Keratinocyte (primary cell): Measurements from ENCODE around the gene ATXN7L2. TPM values are rescaled to one million over a fixed set of nuclear protein-coding genes. Genes with fewer than 3 reads are reported as not detected.
A peak's percentile ranks its signal among the peaks of the same experiment; 100 is the strongest.

Experiments used
- DNase-seq: peaks from one replicate; pipeline ENCODE4 v3.0.0-alpha.2; 2011; ENCODE audit warnings: low read depth, missing footprints, low spot score
- FAIRE-seq: peaks from 2 replicates; lab custom pipeline; 2011; peaks lifted over from hg19 to GRCh38; lab: Jason Lieb, UNC
- H2AFZ ChIP-seq: 2 replicates; pipeline ENCODE4 v1.6.0; 2012; ENCODE audit warnings: low read length, control low read depth, inconsistent platforms; ENCODE audit not compliant: control insufficient read depth
- H3K27ac ChIP-seq: 2 replicates; pipeline ENCODE4 v1.5.1; 2011; ENCODE audit warnings: low read length; ENCODE audit not compliant: control insufficient read depth, insufficient read depth
- H3K27me3 ChIP-seq: 3 replicates; pipeline ENCODE4 v1.6.0; 2011; ENCODE audit warnings: low read length; ENCODE audit not compliant: control insufficient read depth, insufficient read depth; ENCODE audit errors: extremely low read depth
- H3K36me3 ChIP-seq, 2 experiments: 2 replicates in 1 of 2; 3 replicates in 1 of 2; pipeline ENCODE4 v1.5.1; 2011; ENCODE audit warnings: low read length in 2 of 2, mild to moderate bottlenecking in 1 of 2; ENCODE audit not compliant: control insufficient read depth in 2 of 2, insufficient read depth in 2 of 2; ENCODE audit errors: extremely low read depth in 1 of 2
- H3K4me1 ChIP-seq: 3 replicates; pipeline ENCODE4 v1.5.1; 2011; ENCODE audit warnings: low read length; ENCODE audit not compliant: control insufficient read depth, insufficient read depth; ENCODE audit errors: extremely low read depth
- H3K4me2 ChIP-seq: 3 replicates; pipeline ENCODE4 v1.6.0; 2011; ENCODE audit warnings: low read depth, low read length; ENCODE audit not compliant: control insufficient read depth, insufficient read depth; ENCODE audit errors: extremely low read depth
- H3K4me3 ChIP-seq, 3 experiments: fragments of 200-600 bp in 1 of 3; sonication (generic) in 1 of 3; 2 replicates in 2 of 3; 3 replicates in 1 of 3; pipeline ENCODE4 v1.5.1; 2011 to 2016; ENCODE audit warnings: low read length in 3 of 3, mild to moderate bottlenecking in 3 of 3, control low read depth in 2 of 3, inconsistent platforms in 1 of 3, low read depth in 1 of 3, mixed read lengths in 1 of 3, mixed run types in 1 of 3, moderate library complexity in 1 of 3; ENCODE audit not compliant: control insufficient read depth in 2 of 3, insufficient read depth in 2 of 3; ENCODE audit errors: extremely low read depth in 1 of 3
- H3K79me2 ChIP-seq: 2 replicates; pipeline ENCODE4 v1.6.0; 2012; ENCODE audit warnings: low read length; ENCODE audit not compliant: control insufficient read depth, insufficient read depth
- H3K9ac ChIP-seq: 3 replicates; pipeline ENCODE4 v1.6.0; 2011; ENCODE audit warnings: low read length; ENCODE audit not compliant: control insufficient read depth, insufficient read depth; ENCODE audit errors: extremely low read depth
- H3K9me1 ChIP-seq: 3 replicates; pipeline ENCODE4 v1.6.0; 2011; ENCODE audit warnings: low read length; ENCODE audit not compliant: control insufficient read depth, insufficient read depth; ENCODE audit errors: extremely low read depth
- H3K9me3 ChIP-seq: 2 replicates; pipeline ENCODE4 v1.5.1; 2012; ENCODE audit warnings: low read depth, low read length; ENCODE audit not compliant: control insufficient read depth
- H4K20me1 ChIP-seq: 3 replicates; pipeline ENCODE4 v1.6.0; 2011; ENCODE audit warnings: low read length; ENCODE audit not compliant: control insufficient read depth, insufficient read depth; ENCODE audit errors: extremely low read depth
- EZH2 ChIP-seq: IDR thresholded peaks from one replicate; pipeline ENCODE4 v1.6.1; 2012; ENCODE audit warnings: inconsistent platforms, mild to moderate bottlenecking, low read length, moderate library complexity
- dilution Hi-C: fragments of 300-500 bp; cut with MboI; formaldehyde crosslinking; loops from one replicate; pipeline ENCODE4 v1.7.0; 2020; ENCODE audit warnings: low sequenced_read_pairs; ENCODE audit not compliant: extremely low pct_ligation_motif_present
- polyA plus RNA-seq, 5 experiments: library from polyadenylated mRNA; depleted of rRNA in 3 of 5; stranded (reverse) in 3 of 5; stranded (forward) in 1 of 5; unstranded in 1 of 5; fragments of >200 nt; gene quantifications; 1 replicate in 1 of 5; 2 replicates in 3 of 5; 3 replicates in 1 of 5; pipeline versions ENCODE4 v1.2.1 to v1.2.3, GENCODE V29; 2011 to 2012; ENCODE audit warnings: missing spikeins in 2 of 5, low read depth in 1 of 5, low replicate concordance in 1 of 5
- TF ChIP-seq, protein P1 (sequence below), 3 experiments: IDR thresholded peaks in 1 of 3; conservative IDR thresholded peaks in 1 of 3; optimal IDR thresholded peaks in 1 of 3; 2 replicates in 2 of 3; 3 replicates in 1 of 3; pipeline versions ENCODE3 to v1.5.1; 2011; ENCODE audit warnings: low read length in 3 of 3, mild to moderate bottlenecking in 3 of 3, moderate library complexity in 2 of 3, control low read depth in 1 of 3, inconsistent platforms in 1 of 3; ENCODE audit not compliant: insufficient read depth in 2 of 3; ENCODE audit errors: extremely low read depth in 1 of 3

Gene ATXN7L2
- polyA plus RNA-seq, 1 donor (not counting 4 experiments of a cell fraction or from before 2014, with no cell fraction given), result 1.2 TPM

DNA sequence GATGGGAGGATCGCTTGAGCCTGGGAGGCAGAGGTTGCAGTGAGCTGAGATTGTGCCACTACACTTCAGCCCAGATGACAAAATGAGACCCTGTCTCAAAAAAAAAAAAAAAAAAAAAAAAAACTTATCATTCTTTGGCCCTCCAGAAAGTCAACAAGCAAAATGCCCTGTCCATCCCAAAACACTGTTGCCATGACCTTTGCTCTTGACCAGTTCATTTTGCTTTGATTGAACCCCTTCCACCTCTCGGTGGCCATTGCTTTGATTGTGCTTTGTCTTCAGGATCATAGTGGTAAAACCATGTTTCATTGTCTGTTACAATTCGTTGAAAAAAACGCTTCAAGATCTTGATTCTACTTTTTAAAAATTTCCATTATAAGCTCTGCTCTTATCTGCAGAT is 25.9 kb upstream of the ATXN7L2 start:
- Histone ChIP-seq H4K20me1 (no peaks in the 10 kb centered on the region), H3K4me3 (no peak overlapping the region), H3K9me1 (no peaks in the 10 kb centered on the region), H3K27me3 (peaks cover 5% of the 10 kb centered on the region), H3K4me1 (no peaks in the 10 kb centered on the region), H2AFZ (no peak overlapping the region), H3K79me2 (no peaks in the 10 kb centered on the region), H3K27ac (no peak overlapping the region), H3K4me2 (no peak overlapping the region), H3K36me3 (no peaks in the 10 kb centered on the region), H3K9me3 (no peaks in the 10 kb centered on the region), H3K9ac (no peak overlapping the region)
- FAIRE-seq (no peak), DNase-seq (no peak)
- dilution Hi-C loops, result no loop called here
- TF ChIP-seq, protein P1, sequence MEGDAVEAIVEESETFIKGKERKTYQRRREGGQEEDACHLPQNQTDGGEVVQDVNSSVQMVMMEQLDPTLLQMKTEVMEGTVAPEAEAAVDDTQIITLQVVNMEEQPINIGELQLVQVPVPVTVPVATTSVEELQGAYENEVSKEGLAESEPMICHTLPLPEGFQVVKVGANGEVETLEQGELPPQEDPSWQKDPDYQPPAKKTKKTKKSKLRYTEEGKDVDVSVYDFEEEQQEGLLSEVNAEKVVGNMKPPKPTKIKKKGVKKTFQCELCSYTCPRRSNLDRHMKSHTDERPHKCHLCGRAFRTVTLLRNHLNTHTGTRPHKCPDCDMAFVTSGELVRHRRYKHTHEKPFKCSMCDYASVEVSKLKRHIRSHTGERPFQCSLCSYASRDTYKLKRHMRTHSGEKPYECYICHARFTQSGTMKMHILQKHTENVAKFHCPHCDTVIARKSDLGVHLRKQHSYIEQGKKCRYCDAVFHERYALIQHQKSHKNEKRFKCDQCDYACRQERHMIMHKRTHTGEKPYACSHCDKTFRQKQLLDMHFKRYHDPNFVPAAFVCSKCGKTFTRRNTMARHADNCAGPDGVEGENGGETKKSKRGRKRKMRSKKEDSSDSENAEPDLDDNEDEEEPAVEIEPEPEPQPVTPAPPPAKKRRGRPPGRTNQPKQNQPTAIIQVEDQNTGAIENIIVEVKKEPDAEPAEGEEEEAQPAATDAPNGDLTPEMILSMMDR (optimal IDR thresholded peaks at IDR 0.05 in 1 of 3, IDR thresholded peaks at IDR 0.05 in 1 of 3, conservative IDR thresholded peaks at IDR 0.05 in 1 of 3; ENCODE audit: extremely low read depth in 1 of 3, insufficient read depth in 2 of 3, low read length in 3 of 3), result no peak
- TF ChIP-seq EZH2, result no peak

DNA sequence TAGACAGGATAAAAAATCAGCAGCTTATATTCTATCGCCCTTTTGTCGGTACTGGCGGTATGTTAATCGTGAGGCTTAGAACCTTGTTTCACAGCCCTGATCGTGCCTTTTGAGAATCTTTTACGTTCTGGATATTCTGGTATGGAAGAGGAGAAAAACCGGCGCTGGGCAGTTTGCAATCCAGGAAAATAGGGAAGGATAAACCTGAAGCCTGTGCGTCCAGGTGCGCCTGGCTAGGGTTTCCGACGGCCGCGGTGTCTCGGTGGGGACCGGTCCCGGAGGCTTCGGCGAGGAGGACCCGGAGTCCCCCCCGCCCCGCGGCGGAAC is 17.6 kb upstream of the ATXN7L2 start:
- no peak overlapping the region for H3K9ac ChIP-seq
- peaks cover 63% of the 10 kb centered on the region for H3K27me3 ChIP-seq

More for the DNA sequence above, 17.6 kb upstream of the ATXN7L2 start:
- Histone ChIP-seq H2AFZ (no peak overlapping the region), H3K79me2 (no peaks in the 10 kb centered on the region), H3K36me3 (no peaks in the 10 kb centered on the region), H3K4me2 (peak overlapping the region; percentile 51), H3K9me1 (no peaks in the 10 kb centered on the region), H3K4me3 (peak overlapping the region in 2 of 3 experiments; percentile 13 to 16), H3K27ac (no peak overlapping the region), H3K4me1 (no peaks in the 10 kb centered on the region), H3K9me3 (no peaks in the 10 kb centered on the region), H4K20me1 (no peaks in the 10 kb centered on the region)
- TF ChIP-seq, protein P1 (optimal IDR thresholded peaks at IDR 0.05 in 1 of 3, IDR thresholded peaks at IDR 0.05 in 1 of 3, conservative IDR thresholded peaks at IDR 0.05 in 1 of 3; ENCODE audit: extremely low read depth in 1 of 3, insufficient read depth in 2 of 3, low read length in 3 of 3), result no peak
- no peak for TF ChIP-seq EZH2
- dilution Hi-C loops, result no loop called here
- no peak for FAIRE-seq
- no peak for DNase-seq
